ENCODE results near the gene TPSB2. TPM values are rescaled to one million over a fixed set of nuclear protein-coding genes. Genes with fewer than 3 reads are reported as not detected.
"Not testable (repeated sequence)": the region's sequence is repeated elsewhere in the genome, so short reads cannot be mapped to it uniquely, and the experiment has no call there.

The TPSB2 gene
- not detected in 2 replicates for total RNA-seq
- polyA plus RNA-seq (2012): not detected

DNA sequence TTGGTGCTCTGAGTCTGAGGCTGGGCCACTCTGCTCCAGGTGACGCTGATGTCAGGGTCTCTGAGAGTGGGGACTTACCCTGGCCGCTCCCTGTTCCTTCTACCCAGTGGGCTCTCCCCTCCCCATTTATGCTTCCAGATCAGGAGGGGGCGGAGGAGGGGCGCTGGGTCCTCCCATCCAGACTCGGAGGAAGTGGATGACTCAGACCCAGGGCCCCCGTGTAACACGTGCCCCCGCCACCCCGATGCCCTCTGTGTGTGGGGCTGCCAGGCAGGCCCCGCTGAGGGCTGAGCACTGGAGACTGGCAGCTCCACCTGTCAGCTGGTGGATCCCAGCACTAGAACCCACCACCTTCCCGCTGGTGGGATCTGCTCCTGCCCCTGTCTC, at the start of gene TPSB2:
Gene TPSB2 (minus strand): TSS at position 101 of the 387 bp plus-strand sequence. CDS start 233 bp downstream, outside the sequence.
- DNase-seq (ENCODE audit: low read depth): not testable (repeated sequence)

DNA sequence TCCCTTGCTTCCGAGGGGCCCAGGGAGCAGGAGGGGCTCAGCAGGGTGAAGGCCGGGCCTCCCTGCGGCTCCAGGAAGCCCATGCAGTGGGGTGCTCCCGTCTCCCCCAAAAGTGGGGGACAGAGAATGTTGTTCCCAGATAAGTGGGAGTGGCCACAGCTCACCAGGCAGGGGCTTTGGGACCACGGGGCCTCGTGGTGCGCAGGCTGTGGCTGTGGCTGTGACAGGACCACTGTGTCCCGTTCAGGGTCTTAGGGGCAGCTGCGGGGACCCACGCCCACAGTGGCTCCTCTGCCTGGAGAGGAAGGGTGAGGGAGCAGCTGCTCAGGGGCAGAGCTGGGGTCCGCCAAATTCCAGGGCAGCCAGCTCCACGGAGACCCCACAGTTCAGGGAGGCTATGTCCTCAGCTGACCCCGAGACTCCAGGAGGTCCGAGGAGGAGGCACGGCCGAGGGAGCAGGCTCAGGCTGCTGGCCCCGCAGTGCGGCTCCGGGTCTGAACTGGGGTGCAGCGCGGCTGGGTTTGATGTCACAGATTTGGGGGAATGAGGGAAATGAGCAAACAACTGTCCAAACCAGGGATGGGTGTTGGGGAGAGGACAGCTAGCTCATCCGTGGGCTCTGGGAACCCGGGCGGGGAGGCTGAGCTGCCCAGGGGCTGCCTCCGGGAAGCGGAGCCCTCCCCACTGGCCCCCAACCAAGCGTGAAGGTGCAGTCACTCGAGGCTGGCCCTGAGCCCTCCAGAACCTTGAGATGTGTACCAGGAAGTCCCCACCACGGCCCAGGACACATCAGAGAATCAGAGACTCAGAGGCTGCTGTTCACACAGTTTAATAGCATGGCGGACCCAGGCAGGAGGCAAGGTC, 49.3 kb upstream of the TPSB2 start:
- no peak for DNase-seq (ENCODE audit: low read depth)

- DNase-seq (ENCODE audit: low read depth): no peak
Observed at GRCh38 chr16:1278477-1278876, 48.5 kb upstream of the TPSB2 start.

DNA sequence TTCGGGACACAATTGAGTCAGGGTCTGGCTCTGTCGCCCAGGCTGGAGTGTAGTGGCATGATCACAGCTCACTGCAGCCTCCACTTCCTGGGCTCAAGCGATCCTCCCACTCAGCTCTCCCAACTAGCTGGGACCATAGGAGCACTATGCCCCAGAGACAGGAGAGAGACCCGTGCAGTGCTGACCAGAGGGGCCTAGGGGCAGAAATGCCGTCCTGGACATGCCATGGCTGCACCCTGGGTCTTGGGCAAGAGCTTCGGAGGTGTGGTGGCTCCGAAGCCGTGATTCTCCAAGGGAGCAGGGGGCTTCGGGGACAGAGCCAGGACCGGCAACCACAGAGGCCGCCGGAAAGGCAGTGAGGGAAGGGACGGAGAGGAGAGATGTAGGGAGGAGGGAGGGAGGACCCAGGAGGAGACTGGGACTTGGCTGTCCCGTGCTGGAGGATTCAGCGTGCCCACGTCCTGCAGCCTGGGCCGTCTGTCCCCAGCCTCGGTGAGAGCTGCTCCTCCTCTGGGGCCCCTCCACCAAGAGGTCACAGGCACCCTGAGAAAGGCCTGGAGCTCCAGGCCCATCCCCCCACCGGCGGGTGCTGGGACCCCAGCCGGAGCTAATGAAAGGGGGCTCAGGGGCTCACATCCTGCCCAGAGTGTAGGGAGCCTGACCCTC, 47.8 kb upstream of the TPSB2 start:
- no peak for DNase-seq (ENCODE audit: low read depth)

GRCh38 chr16:1277151-1277598, 47.2 kb upstream of the TPSB2 start:
- DNase-seq (ENCODE audit: low read depth): no peak

GRCh38 chr16:1276580-1276878, 46.5 kb upstream of the TPSB2 start:
- no peak for DNase-seq (ENCODE audit: low read depth)

GRCh38 chr16:1275791-1276579, 46.0 kb upstream of the TPSB2 start:
- peak; percentile 52 for DNase-seq (ENCODE audit: low read depth)

DNA sequence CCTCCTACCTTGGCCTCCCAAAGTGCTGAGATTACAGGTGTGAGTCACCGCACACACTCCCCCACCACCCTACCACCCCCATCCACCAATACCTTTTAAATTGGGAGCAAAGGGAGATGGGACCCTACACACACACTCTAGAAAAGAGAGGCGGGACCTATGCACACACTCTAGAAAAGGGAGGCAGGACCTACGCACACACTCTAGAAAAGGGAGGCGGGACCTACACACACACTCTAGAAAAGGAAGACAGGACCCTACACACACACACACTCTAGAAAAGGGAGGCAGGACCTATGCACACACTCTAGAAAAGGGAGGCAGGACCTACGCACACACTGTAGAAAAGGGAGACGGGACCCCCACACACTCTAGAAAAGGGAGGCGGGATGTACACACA, 44.8 kb upstream of the TPSB2 start:
- no peak for DNase-seq (ENCODE audit: low read depth)

- no peak for DNase-seq (ENCODE audit: low read depth)
Observed at GRCh38 chr16:1273816-1274215, 43.8 kb upstream of the TPSB2 start.

DNA sequence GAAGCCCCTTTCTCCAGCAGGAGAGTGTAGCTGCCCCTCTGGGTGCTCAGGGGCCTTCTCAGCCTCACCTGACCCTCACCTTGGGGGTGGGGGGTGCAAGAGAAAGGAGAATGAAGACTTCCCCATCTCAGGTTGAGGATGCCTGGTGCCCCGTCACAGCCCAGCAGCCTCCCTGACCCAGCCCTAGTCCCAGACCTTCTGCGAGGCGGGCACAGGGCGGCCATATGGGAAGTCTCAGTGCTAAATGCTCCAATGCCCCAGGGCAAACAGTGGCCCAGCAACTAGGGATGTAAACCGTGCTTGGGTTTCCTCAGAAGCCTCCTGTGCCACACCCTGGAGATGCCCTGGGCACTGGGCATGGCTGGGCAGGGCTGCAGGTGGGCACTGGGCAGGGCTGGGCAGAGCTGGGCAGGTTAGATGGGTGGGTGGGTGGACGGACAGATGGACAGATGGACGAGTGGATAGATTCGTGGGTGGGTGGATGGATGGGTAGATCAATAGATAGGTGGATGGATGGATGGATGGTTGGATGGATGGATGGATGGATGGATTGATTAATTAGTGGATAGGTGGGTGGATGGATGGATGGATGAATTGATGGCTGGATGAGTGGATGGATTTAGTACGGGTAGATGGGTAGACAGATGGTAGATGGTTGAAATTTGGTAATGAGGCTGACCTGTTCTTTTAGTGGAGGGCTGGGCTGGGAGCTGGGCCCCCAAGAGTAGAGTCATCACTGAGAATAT, 42.6 kb upstream of the TPSB2 start:
- no peak for DNase-seq (ENCODE audit: low read depth)

- DNase-seq (ENCODE audit: low read depth): not testable (repeated sequence)
Observed at GRCh38 chr16:1271724-1272413, 41.9 kb upstream of the TPSB2 start.

- no peak for DNase-seq (ENCODE audit: low read depth)
Observed at GRCh38 chr16:1271380-1271723, 41.4 kb upstream of the TPSB2 start.

DNA sequence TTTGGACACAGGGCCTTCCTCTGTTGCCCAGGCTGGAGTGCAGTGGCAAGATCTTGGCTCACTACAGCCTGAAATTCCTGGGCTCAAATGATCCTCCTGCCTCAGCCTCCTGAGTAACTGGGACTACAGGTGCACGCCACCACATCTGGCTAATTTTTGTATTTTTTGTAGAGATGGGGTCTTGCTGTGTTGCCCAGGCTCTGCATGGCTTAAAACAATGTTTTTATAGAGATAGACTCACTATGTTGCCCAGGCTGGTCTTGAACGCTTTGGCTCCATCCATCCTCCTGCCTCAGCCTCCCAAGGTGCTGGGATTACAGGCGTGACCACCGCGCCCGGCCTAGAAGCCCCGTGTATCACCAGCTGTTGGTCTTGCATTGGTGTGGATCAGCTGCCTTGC, 39.4 kb upstream of the TPSB2 start:
- DNase-seq (ENCODE audit: low read depth): not testable (repeated sequence)

DNA sequence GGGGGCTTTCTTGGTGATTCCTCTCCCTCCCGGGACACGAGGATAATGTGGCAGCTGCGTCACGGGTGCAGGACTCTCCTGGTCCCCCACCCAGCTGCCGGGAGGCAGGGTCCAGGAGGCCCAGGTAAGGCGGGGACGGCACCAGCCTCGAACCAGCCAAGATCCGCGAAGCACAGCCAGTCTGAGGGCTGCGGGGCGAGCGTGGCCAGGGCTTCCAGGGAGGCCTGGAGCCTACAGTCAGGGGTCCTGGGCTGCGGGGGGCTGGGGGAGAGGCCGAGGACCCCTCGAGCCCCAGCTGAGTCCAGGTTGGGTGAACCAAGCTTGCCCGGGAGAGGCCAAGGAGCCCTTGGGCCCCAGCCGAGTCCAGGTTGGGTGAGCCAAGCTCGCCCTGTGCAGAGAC, 35.8 kb upstream of the TPSB2 start:
- DNase-seq (ENCODE audit: low read depth): no peak

DNA sequence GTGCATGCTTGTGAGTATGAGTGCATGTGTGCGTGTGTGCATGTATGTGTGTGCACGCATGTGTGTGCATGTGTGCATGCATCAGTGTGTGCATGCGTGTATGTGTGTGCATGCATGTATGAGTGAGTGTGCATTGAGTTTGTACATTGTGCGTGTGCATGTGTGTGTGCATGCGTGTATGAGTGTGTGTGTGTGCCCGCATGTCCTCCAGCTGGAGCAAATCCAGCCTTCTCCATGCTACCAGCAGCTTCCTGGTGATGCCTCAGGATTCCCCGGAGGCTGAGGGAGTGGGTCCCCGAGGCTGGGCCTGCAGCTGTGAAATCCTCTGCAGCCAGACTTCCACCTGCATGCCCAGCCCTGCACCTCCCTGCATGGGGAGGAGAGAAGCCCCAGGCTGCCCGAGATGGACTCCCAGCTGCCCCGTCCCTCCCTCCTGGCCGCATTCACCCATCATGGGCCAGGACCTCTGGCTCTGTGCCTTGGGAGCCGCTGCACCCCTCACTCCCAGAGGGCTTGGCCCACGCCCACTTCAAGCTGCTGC, 35.2 kb upstream of the TPSB2 start:
- DNase-seq (ENCODE audit: low read depth): no peak

- no peak for DNase-seq (ENCODE audit: low read depth)
Observed at GRCh38 chr16:1264345-1265089, 34.5 kb upstream of the TPSB2 start.

DNA sequence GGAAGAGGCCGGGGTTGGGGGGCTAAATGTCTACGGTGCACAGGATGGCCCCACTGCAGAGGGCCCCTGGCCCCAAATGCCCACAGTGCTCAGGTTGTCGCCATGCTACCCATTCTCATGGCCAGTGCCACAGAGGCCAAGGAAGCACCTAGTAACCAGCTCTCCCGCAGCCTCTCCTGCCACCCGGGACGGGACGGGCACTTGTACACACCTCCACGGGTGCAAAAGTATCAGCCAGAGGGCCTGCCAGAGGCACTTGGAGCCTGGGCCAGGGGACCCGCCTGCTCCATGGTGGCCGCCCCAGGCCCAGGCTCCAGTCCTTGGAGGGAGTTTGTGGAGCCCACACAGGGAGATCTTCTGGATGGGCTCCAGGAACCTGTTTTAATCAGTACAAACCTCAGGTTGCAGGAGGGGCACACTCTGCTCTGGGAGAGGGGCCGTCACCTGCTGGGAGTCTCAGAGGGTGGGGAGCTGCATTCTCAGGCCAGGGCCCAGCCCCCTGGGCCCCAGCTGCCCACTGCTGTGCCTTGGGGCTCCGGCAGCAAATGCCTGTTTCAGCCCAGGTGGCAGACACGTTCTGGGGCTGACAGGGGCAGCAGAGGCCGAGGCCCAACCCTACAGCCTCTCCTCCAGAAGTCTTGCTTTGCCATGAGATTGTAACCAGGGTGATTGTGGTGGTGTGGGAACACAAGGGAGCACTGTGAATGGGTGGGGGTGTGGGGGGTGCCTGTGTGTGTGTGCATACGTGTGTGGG, 33.8 kb upstream of the TPSB2 start:
- DNase-seq (ENCODE audit: low read depth): no peak

GRCh38 chr16:1262846-1263221, 32.9 kb upstream of the TPSB2 start:
- no peak for DNase-seq (ENCODE audit: low read depth)

All from myocyte (in vitro differentiated cells).